HG03039 (cell line): Measurements from ENCODE around the gene ARL6IP1.
"Not testable (repeated sequence)": the region's sequence is repeated elsewhere in the genome, so short reads cannot be mapped to it uniquely, and the experiment has no call there.

Experiments
- ATAC-seq: cut with Tn5 transposase; IDR thresholded peaks from one replicate; pipeline ENCODE4 v1.9.1; 2021; ENCODE audit warnings: mild to moderate bottlenecking, moderate library complexity; ENCODE audit not compliant: unreplicated experiment

Gene ARL6IP1

GRCh38 chr16:18800293-18800692, 1.1 kb downstream of the ARL6IP1 start:
- no peak for ATAC-seq

- no peak for ATAC-seq
Observed at GRCh38 chr16:18799500-18799899, 1.8 kb downstream of the ARL6IP1 start.

- no peak for ATAC-seq
Observed at GRCh38 chr16:18797746-18798145, 3.6 kb downstream of the ARL6IP1 start.

- ATAC-seq: no peak
Observed at GRCh38 chr16:18796377-18796776, 5.0 kb downstream of the ARL6IP1 start.

GRCh38 chr16:18792836-18793433, 8.4 kb downstream of the ARL6IP1 start:
- ATAC-seq: no peak

- ATAC-seq: peak; percentile 75
Observed at GRCh38 chr16:18789850-18790706, 11.3 kb downstream of the ARL6IP1 start, which contains the start of gene RPS15A. TSS of gene RPS15A (minus strand) at chr16:18790334. CDS start at chr16:18789113, 1,221 bp downstream.

GRCh38 chr16:18789515-18789849, 11.9 kb downstream of the ARL6IP1 start:
- ATAC-seq: no peak

GRCh38 chr16:18788828-18789514, 12.4 kb downstream of the ARL6IP1 start:
- no peak for ATAC-seq

GRCh38 chr16:18784917-18785623, 16.3 kb downstream of the ARL6IP1 start:
- ATAC-seq: no peak

GRCh38 chr16:18783430-18784341, 17.7 kb downstream of the ARL6IP1 start:
- ATAC-seq: no peak

GRCh38 chr16:18782697-18783429, 18.5 kb downstream of the ARL6IP1 start:
- ATAC-seq: no peak

- not testable (repeated sequence) for ATAC-seq
Observed at GRCh38 chr16:18781232-18781631, 20.1 kb downstream of the ARL6IP1 start.

GRCh38 chr16:18780460-18781026, 20.8 kb downstream of the ARL6IP1 start:
- not testable (repeated sequence) for ATAC-seq

GRCh38 chr16:18777664-18778063, 23.7 kb downstream of the ARL6IP1 start:
- ATAC-seq: not testable (repeated sequence)

- not testable (repeated sequence) for ATAC-seq
Observed at GRCh38 chr16:18776334-18776733, 25.0 kb downstream of the ARL6IP1 start.

GRCh38 chr16:18774651-18775050, 26.7 kb downstream of the ARL6IP1 start:
- not testable (repeated sequence) for ATAC-seq

- not testable (repeated sequence) for ATAC-seq
Observed at GRCh38 chr16:18772171-18772570, 29.2 kb downstream of the ARL6IP1 start.

- not testable (repeated sequence) for ATAC-seq
Observed at GRCh38 chr16:18770336-18770962, 30.9 kb downstream of the ARL6IP1 start.
